WTC11 (cell line): ENCODE measurements around the gene FRYL. TPM values are rescaled to one million over a fixed set of nuclear protein-coding genes. Genes with fewer than 3 reads are reported as not detected.

Experiments
- ATAC-seq: fragments of 200-7000 bp; cut with Tn5 transposase; 2 replicates; pipeline ENCODE4 v1.10.0; 2021; ENCODE audit warnings: mild to moderate bottlenecking, moderate library complexity
- CTCF ChIA-PET: fragments of 300-600 bp; sonication (Branson Sonifier 250); formaldehyde crosslinking; loops from one replicate; lab custom pipeline; 2021; ENCODE audit warnings: antibody characterized with exemption; lab: Charles Lee
- POLR2A ChIA-PET: fragments of 350-600 bp; sonication (Branson Sonifier 250); formaldehyde crosslinking; loops from one replicate; lab custom pipeline; 2021; ENCODE audit warnings: antibody characterized with exemption; lab: Charles Lee
- DNase-seq: peaks from one replicate; pipeline ENCODE4 v3.0.0; 2021; ENCODE audit warnings: low spot score
- H3K27ac Mint-ChIP-seq: 2 replicates; pipeline ENCODE4 v1.8.0; 2021; ENCODE audit warnings: mixed read lengths
- H3K27me3 Mint-ChIP-seq: 2 replicates; pipeline ENCODE4 v1.8.0; 2021; ENCODE audit warnings: low read depth, mild to moderate bottlenecking, moderate library complexity, mixed read lengths
- H3K36me3 Mint-ChIP-seq: 2 replicates; pipeline ENCODE4 v1.8.0; 2021; ENCODE audit warnings: mixed read lengths
- H3K4me1 Mint-ChIP-seq: 2 replicates; pipeline ENCODE4 v1.8.0; 2022; ENCODE audit warnings: mixed read lengths
- H3K4me3 Mint-ChIP-seq: 2 replicates; pipeline ENCODE4 v1.8.0; 2021; ENCODE audit warnings: mild to moderate bottlenecking, moderate library complexity, mixed read lengths
- H3K9me3 Mint-ChIP-seq: 2 replicates; pipeline ENCODE4 v1.8.0; 2021; ENCODE audit warnings: mixed read lengths
- CREB1 ChIP-seq: sonication (generic); formaldehyde crosslinking; IDR thresholded peaks from 2 replicates; pipeline ENCODE4 v1.8.0; 2023; ENCODE audit warnings: mild to moderate bottlenecking, missing genetic modification reagents
- FOXJ3 ChIP-seq: sonication (generic); formaldehyde crosslinking; IDR thresholded peaks from 2 replicates; pipeline ENCODE4 v1.9.0; 2021; ENCODE audit warnings: missing genetic modification reagents, mild to moderate bottlenecking, borderline replicate concordance
- FOXP1 ChIP-seq: sonication (generic); formaldehyde crosslinking; IDR thresholded peaks from 2 replicates; pipeline ENCODE4 v1.8.0; 2022; ENCODE audit warnings: missing genetic modification reagents, mild to moderate bottlenecking, moderate library complexity, borderline replicate concordance
- GTF2I ChIP-seq: fragments of 250-450 bp; sonication (Bioruptor Pico); conservative IDR thresholded peaks from 2 replicates; pipeline ENCODE4 v1.4.0; 2021; ENCODE audit warnings: mild to moderate bottlenecking
- JUN ChIP-seq: sonication (generic); formaldehyde crosslinking; IDR thresholded peaks from 2 replicates; pipeline ENCODE4 v1.8.0; 2023; ENCODE audit warnings: mild to moderate bottlenecking, missing genetic modification reagents
- KAT7 ChIP-seq: sonication (generic); formaldehyde crosslinking; IDR thresholded peaks from 2 replicates; pipeline ENCODE4 v1.8.1; 2023; ENCODE audit warnings: missing genetic modification reagents, mild to moderate bottlenecking, borderline replicate concordance
- MYBL2 ChIP-seq: sonication (generic); formaldehyde crosslinking; IDR thresholded peaks from 2 replicates; pipeline ENCODE4 v1.8.1; 2023; ENCODE audit warnings: mild to moderate bottlenecking, moderate library complexity, missing genetic modification reagents
- NFE2L1 ChIP-seq: sonication (generic); formaldehyde crosslinking; IDR thresholded peaks from 2 replicates; pipeline ENCODE4 v1.8.1; 2023; ENCODE audit warnings: missing genetic modification reagents
- OVOL2 ChIP-seq: fragments of 250-450 bp; sonication (Bioruptor Pico); IDR thresholded peaks from 2 replicates; pipeline ENCODE4 v1.9.0; 2021; ENCODE audit warnings: mild to moderate bottlenecking, borderline replicate concordance
- PRRX2 ChIP-seq: fragments of 250-450 bp; sonication (Bioruptor Pico); IDR thresholded peaks from 2 replicates; pipeline ENCODE4 v1.8.0; 2021; ENCODE audit warnings: mild to moderate bottlenecking
- RORB ChIP-seq: fragments of 250-450 bp; sonication (Bioruptor Pico); IDR thresholded peaks from 2 replicates; pipeline ENCODE4 v1.9.0; 2021; ENCODE audit warnings: mild to moderate bottlenecking
- SMAD3 ChIP-seq: sonication (generic); formaldehyde crosslinking; IDR thresholded peaks from 2 replicates; pipeline ENCODE4 v1.8.0; 2022; ENCODE audit warnings: missing genetic modification reagents, mild to moderate bottlenecking, borderline replicate concordance
- TEAD1 ChIP-seq: sonication (generic); formaldehyde crosslinking; IDR thresholded peaks from 2 replicates; pipeline ENCODE4 v1.8.0; 2022; ENCODE audit warnings: mild to moderate bottlenecking, missing genetic modification reagents
- ZNF121 ChIP-seq: sonication (generic); formaldehyde crosslinking; IDR thresholded peaks from 2 replicates; pipeline ENCODE4 v1.8.0; 2023; ENCODE audit warnings: missing genetic modification reagents
- ZNF219 ChIP-seq: sonication (generic); formaldehyde crosslinking; IDR thresholded peaks from 2 replicates; pipeline ENCODE4 v1.8.0; 2023; ENCODE audit warnings: missing genetic modification reagents, mild to moderate bottlenecking, borderline replicate concordance
- ZNF396 ChIP-seq: fragments of 250-450 bp; sonication (Bioruptor Pico); IDR thresholded peaks from 2 replicates; pipeline ENCODE4 v1.8.0; 2021; ENCODE audit warnings: mild to moderate bottlenecking, moderate library complexity, borderline replicate concordance
- total RNA-seq: library from RNA; stranded (reverse); gene quantifications from 3 replicates; pipeline ENCODE4 v1.2.3, GENCODE V29; 2021
- TF ChIP-seq, protein P1 (sequence below): fragments of 200-600 bp; IDR thresholded peaks from 2 replicates; pipeline ENCODE4 v1.8.0; 2022; ENCODE audit warnings: antibody characterized with exemption
- TF ChIP-seq, protein P2 (sequence below): fragments of 250-450 bp; sonication (Bioruptor Pico); IDR thresholded peaks from 2 replicates; pipeline ENCODE4 v1.9.0; 2021; ENCODE audit warnings: mild to moderate bottlenecking, borderline replicate concordance
- TF ChIP-seq, protein P3 (sequence below): sonication (generic); formaldehyde crosslinking; conservative IDR thresholded peaks from 2 replicates; pipeline ENCODE4 v1.8.1; 2023; ENCODE audit warnings: mild to moderate bottlenecking, low read depth, missing genetic modification reagents, moderate library complexity
- TF ChIP-seq, protein P4 (sequence below): sonication (generic); formaldehyde crosslinking; IDR thresholded peaks from 2 replicates; pipeline ENCODE4 v1.8.1; 2023; ENCODE audit warnings: mild to moderate bottlenecking, missing genetic modification reagents
- TF ChIP-seq, protein P5 (sequence below): sonication (generic); formaldehyde crosslinking; conservative IDR thresholded peaks from 2 replicates; pipeline ENCODE4 v1.8.1; 2022; ENCODE audit warnings: mild to moderate bottlenecking, missing genetic modification reagents

Gene FRYL
- total RNA-seq, 1 experiment from 2014 or later: 38.7 TPM

DNA sequence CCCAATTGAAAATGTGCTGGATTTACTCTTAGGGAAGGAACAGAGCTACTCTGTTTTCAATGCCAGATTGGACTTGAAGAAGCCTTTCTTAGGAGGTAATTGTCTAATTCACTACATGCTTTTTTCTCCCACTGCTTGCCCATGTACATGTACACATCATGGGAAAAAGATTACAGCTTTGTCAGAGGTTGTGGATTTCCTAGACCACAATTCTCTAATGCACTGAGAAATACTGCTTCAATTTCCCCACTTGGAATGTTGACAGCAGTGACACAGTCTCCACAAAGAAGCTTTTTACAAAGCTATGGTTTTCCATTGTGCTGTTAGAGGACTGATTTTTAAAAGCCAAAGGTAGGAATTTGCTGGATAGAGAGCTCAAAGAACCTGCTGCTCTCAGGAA, 270.5 kb downstream of the FRYL start:
- Mint-ChIP-seq H3K9me3 (no peaks in the 10 kb centered on the region), H3K27me3 (no peaks in the 10 kb centered on the region), H3K27ac (no peak overlapping the region), H3K4me1 (no peaks in the 10 kb centered on the region; the same call in 1 of the 2 replicates), H3K36me3 (peaks cover 40% of the 10 kb centered on the region), H3K4me3 (no peak overlapping the region)
- no peak for TF ChIP-seq ZNF121 (CRISPR knock-in tag)
- TF ChIP-seq RORB (CRISPR knock-in tag): no peak
- TF ChIP-seq PRRX2 (CRISPR knock-in tag): no peak
- TF ChIP-seq FOXJ3 (CRISPR knock-in tag): no peak
- no peak for TF ChIP-seq TEAD1 (CRISPR knock-in tag)
- TF ChIP-seq FOXP1 (CRISPR knock-in tag): no peak
- no peak for TF ChIP-seq ZNF396
- no peak for TF ChIP-seq MYBL2 (CRISPR knock-in tag)
- no peak for TF ChIP-seq GTF2I (CRISPR knock-in tag)
- TF ChIP-seq OVOL2 (CRISPR knock-in tag): no peak
- TF ChIP-seq SMAD3 (CRISPR knock-in tag): no peak
- no peak for TF ChIP-seq ZNF219 (CRISPR knock-in tag)
- no peak for TF ChIP-seq CREB1 (CRISPR knock-in tag)
- TF ChIP-seq JUN (CRISPR knock-in tag): no peak
- TF ChIP-seq, protein P1, sequence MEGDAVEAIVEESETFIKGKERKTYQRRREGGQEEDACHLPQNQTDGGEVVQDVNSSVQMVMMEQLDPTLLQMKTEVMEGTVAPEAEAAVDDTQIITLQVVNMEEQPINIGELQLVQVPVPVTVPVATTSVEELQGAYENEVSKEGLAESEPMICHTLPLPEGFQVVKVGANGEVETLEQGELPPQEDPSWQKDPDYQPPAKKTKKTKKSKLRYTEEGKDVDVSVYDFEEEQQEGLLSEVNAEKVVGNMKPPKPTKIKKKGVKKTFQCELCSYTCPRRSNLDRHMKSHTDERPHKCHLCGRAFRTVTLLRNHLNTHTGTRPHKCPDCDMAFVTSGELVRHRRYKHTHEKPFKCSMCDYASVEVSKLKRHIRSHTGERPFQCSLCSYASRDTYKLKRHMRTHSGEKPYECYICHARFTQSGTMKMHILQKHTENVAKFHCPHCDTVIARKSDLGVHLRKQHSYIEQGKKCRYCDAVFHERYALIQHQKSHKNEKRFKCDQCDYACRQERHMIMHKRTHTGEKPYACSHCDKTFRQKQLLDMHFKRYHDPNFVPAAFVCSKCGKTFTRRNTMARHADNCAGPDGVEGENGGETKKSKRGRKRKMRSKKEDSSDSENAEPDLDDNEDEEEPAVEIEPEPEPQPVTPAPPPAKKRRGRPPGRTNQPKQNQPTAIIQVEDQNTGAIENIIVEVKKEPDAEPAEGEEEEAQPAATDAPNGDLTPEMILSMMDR: no peak
- TF ChIP-seq, protein P2, sequence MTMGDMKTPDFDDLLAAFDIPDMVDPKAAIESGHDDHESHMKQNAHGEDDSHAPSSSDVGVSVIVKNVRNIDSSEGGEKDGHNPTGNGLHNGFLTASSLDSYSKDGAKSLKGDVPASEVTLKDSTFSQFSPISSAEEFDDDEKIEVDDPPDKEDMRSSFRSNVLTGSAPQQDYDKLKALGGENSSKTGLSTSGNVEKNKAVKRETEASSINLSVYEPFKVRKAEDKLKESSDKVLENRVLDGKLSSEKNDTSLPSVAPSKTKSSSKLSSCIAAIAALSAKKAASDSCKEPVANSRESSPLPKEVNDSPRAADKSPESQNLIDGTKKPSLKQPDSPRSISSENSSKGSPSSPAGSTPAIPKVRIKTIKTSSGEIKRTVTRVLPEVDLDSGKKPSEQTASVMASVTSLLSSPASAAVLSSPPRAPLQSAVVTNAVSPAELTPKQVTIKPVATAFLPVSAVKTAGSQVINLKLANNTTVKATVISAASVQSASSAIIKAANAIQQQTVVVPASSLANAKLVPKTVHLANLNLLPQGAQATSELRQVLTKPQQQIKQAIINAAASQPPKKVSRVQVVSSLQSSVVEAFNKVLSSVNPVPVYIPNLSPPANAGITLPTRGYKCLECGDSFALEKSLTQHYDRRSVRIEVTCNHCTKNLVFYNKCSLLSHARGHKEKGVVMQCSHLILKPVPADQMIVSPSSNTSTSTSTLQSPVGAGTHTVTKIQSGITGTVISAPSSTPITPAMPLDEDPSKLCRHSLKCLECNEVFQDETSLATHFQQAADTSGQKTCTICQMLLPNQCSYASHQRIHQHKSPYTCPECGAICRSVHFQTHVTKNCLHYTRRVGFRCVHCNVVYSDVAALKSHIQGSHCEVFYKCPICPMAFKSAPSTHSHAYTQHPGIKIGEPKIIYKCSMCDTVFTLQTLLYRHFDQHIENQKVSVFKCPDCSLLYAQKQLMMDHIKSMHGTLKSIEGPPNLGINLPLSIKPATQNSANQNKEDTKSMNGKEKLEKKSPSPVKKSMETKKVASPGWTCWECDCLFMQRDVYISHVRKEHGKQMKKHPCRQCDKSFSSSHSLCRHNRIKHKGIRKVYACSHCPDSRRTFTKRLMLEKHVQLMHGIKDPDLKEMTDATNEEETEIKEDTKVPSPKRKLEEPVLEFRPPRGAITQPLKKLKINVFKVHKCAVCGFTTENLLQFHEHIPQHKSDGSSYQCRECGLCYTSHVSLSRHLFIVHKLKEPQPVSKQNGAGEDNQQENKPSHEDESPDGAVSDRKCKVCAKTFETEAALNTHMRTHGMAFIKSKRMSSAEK: no peak
- TF ChIP-seq NFE2L1 (CRISPR knock-in tag): no peak
- no peak for ATAC-seq
- CTCF ChIA-PET: interaction anchor here (0.7 kb wide), 1 partner anchor 48 kb away, joined by 3 read pairs; no protein-coding TSS in a partner anchor
- no peak for DNase-seq
- POLR2A ChIA-PET: interaction anchor here (0.9 kb wide), 1 partner anchor 21 kb away, joined by 3 read pairs; no protein-coding TSS in a partner anchor

DNA sequence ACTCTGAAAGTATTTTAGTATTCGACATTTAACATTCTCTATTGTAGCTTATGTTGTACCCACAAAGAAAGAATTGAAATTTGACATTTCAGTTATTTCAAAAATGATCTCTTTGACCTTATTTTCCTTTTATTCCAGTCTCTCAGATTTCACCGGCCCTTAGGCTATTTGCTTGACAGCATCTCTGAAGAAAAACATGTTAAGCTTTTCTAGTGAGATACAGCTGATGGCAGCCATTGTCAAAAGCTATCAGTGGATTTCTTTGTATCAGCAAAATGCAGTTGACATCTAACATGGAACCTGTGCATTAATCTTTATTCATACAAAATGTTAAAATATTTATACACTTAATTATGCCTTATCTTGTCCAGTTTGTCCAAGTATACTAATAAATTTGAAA, 273.4 kb downstream of the FRYL start:
- Mint-ChIP-seq H3K27me3 (no peaks in the 10 kb centered on the region), H3K9me3 (no peaks in the 10 kb centered on the region), H3K4me1 (peaks cover 13% of the 10 kb centered on the region), H3K4me3 (no peak overlapping the region), H3K27ac (no peak overlapping the region), H3K36me3 (peaks cover 22% of the 10 kb centered on the region)
- POLR2A ChIA-PET: no interaction called here
- DNase-seq (no peak), ATAC-seq (no peak)
- CTCF ChIA-PET: interaction anchor here (0.8 kb wide), 1 partner anchor 373 kb away, joined by 3 read pairs; no protein-coding TSS in a partner anchor
- no peak for TF ChIP-seq PRRX2 (CRISPR knock-in tag)
- TF ChIP-seq, protein P2: no peak
- TF ChIP-seq, protein P3, sequence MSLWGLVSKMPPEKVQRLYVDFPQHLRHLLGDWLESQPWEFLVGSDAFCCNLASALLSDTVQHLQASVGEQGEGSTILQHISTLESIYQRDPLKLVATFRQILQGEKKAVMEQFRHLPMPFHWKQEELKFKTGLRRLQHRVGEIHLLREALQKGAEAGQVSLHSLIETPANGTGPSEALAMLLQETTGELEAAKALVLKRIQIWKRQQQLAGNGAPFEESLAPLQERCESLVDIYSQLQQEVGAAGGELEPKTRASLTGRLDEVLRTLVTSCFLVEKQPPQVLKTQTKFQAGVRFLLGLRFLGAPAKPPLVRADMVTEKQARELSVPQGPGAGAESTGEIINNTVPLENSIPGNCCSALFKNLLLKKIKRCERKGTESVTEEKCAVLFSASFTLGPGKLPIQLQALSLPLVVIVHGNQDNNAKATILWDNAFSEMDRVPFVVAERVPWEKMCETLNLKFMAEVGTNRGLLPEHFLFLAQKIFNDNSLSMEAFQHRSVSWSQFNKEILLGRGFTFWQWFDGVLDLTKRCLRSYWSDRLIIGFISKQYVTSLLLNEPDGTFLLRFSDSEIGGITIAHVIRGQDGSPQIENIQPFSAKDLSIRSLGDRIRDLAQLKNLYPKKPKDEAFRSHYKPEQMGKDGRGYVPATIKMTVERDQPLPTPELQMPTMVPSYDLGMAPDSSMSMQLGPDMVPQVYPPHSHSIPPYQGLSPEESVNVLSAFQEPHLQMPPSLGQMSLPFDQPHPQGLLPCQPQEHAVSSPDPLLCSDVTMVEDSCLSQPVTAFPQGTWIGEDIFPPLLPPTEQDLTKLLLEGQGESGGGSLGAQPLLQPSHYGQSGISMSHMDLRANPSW (CRISPR knock-in tag): no peak
- no peak for TF ChIP-seq TEAD1 (CRISPR knock-in tag)
- TF ChIP-seq, protein P4, sequence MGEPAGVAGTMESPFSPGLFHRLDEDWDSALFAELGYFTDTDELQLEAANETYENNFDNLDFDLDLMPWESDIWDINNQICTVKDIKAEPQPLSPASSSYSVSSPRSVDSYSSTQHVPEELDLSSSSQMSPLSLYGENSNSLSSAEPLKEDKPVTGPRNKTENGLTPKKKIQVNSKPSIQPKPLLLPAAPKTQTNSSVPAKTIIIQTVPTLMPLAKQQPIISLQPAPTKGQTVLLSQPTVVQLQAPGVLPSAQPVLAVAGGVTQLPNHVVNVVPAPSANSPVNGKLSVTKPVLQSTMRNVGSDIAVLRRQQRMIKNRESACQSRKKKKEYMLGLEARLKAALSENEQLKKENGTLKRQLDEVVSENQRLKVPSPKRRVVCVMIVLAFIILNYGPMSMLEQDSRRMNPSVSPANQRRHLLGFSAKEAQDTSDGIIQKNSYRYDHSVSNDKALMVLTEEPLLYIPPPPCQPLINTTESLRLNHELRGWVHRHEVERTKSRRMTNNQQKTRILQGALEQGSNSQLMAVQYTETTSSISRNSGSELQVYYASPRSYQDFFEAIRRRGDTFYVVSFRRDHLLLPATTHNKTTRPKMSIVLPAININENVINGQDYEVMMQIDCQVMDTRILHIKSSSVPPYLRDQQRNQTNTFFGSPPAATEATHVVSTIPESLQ (CRISPR knock-in tag): no peak
- TF ChIP-seq, protein P5, sequence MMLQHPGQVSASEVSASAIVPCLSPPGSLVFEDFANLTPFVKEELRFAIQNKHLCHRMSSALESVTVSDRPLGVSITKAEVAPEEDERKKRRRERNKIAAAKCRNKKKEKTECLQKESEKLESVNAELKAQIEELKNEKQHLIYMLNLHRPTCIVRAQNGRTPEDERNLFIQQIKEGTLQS: no peak
- TF ChIP-seq KAT7 (CRISPR knock-in tag): no peak
